ENCODE measurements around the gene RNASEH2B. TPM values are rescaled to one million over a fixed set of nuclear protein-coding genes. Genes with fewer than 3 reads are reported as not detected.

Gene RNASEH2B
- total and polyA plus RNA-seq, 2 of the 8 experiments (the other 6 are each of a cell fraction or from before 2014, with no cell fraction given) = 19.3 to 43.9 TPM

GRCh38 chr13:50981686-50982085 lies 72.1 kb downstream of the RNASEH2B start:
- Histone ChIP-seq H2AK5ac (ENCODE audit: low read depth, low read length) (no peak overlapping the region), H2AFZ (ENCODE audit: low read length) (no peak overlapping the region), H3K4me3 (ENCODE audit: extremely low read depth in 1 of 4, insufficient read depth in 2 of 4, low read depth in 3 of 4, low read length in 4 of 4) (peak overlapping the region in 1 of 4 experiments; percentile 53; a peak in 3 of 8 replicates), H3K56ac (replicated peaks; ENCODE audit: insufficient read length, low read depth, low read length) (no peak overlapping the region), H3K27me3 (replicated peaks in 1 of 4; ENCODE audit: control insufficient read depth in 3 of 4, extremely low read depth in 1 of 4, insufficient read depth in 3 of 4, low read length in 3 of 4) (no peaks in the 10 kb centered on the region), H2BK12ac (ENCODE audit: low read depth, low read length) (no peak overlapping the region), H4K8ac (ENCODE audit: extremely low read depth, insufficient read depth, low read length) (no peak overlapping the region), H2BK15ac (ENCODE audit: low read length) (no peak overlapping the region), H3K4ac (replicated peaks; ENCODE audit: insufficient read length, low read depth, low read length) (no peak overlapping the region), H4K5ac (ENCODE audit: insufficient read length, low read depth, low read length) (no peak overlapping the region), H3K27ac (ENCODE audit: low read depth, low read length) (no peak overlapping the region), H3K9me3 (ENCODE audit: insufficient read depth in 2 of 2, low read depth in 1 of 2, low read length in 1 of 2) (peaks cover 0 to 6% of the 10 kb centered on the region in 2 experiments; a peak in 1 of 4 replicates), H3K9ac (replicated peaks in 1 of 4; ENCODE audit: extremely low read depth in 1 of 4, low read depth in 3 of 4, low read length in 3 of 4) (no peak overlapping the region; a peak in 2 of 7 replicates), H2BK5ac (ENCODE audit: low read depth, low read length) (no peak overlapping the region), H3K23ac (ENCODE audit: insufficient read length) (no peak overlapping the region), H2BK20ac (ENCODE audit: low read length) (no peak overlapping the region), H3K79me2 (ENCODE audit: control insufficient read depth in 1 of 2, insufficient read depth in 2 of 2, low read length in 2 of 2) (no peaks in the 10 kb centered on the region), H3K4me1 (replicated peaks in 1 of 4; ENCODE audit: control insufficient read depth in 3 of 4, insufficient read depth in 4 of 4, low read length in 3 of 4) (no peaks in the 10 kb centered on the region; a peak in 1 of 7 replicates), H4K91ac (replicated peaks; ENCODE audit: insufficient read length, low read length) (no peak overlapping the region), H3K23me2 (ENCODE audit: low read depth, low read length) (no peaks in the 10 kb centered on the region), H3K18ac (ENCODE audit: extremely low read depth, low read length) (no peak overlapping the region), H3K36me3 (ENCODE audit: control insufficient read depth in 2 of 4, insufficient read depth in 4 of 4, low read length in 3 of 4) (no peaks in the 10 kb centered on the region), H2BK120ac (replicated peaks; ENCODE audit: low read depth, low read length) (no peak overlapping the region), H3K4me2 (ENCODE audit: insufficient read depth in 1 of 2, low read depth in 2 of 2, low read length in 2 of 2) (peak overlapping the region in 1 of 2 experiments; percentile 31; a peak in 1 of 4 replicates), H4K20me1 (replicated peaks in 1 of 2; ENCODE audit: control insufficient read depth in 1 of 2, insufficient read depth in 2 of 2, low read length in 2 of 2) (no peaks in the 10 kb centered on the region), H3K79me1 (ENCODE audit: low read depth, low read length) (no peaks in the 10 kb centered on the region), H3K14ac (ENCODE audit: insufficient read length) (no peak overlapping the region)
- POLR2A ChIA-PET (ENCODE audit: partially characterized antibody) = interaction anchor here (0.8 to 2.1 kb wide), 6 partner anchors 9 to 774 kb away, joined by 3 to 12 read pairs (median 4); no protein-coding TSS in a partner anchor
- DNase-seq (ENCODE audit: low read depth in 1 of 2, low spot score in 2 of 2) = no peak
- TF ChIP-seq, protein P1, sequence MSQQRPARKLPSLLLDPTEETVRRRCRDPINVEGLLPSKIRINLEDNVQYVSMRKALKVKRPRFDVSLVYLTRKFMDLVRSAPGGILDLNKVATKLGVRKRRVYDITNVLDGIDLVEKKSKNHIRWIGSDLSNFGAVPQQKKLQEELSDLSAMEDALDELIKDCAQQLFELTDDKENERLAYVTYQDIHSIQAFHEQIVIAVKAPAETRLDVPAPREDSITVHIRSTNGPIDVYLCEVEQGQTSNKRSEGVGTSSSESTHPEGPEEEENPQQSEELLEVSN (IDR thresholded peaks at IDR 0.05) = no peak
- TF ChIP-seq HDAC6 (IDR thresholded peaks at IDR 0.05; ENCODE audit: low read depth, low read length) = no peak
- no peak for TF ChIP-seq CEBPB (IDR thresholded peaks at IDR 0.05; ENCODE audit: low read depth, low read length)
- TF ChIP-seq, protein P2, sequence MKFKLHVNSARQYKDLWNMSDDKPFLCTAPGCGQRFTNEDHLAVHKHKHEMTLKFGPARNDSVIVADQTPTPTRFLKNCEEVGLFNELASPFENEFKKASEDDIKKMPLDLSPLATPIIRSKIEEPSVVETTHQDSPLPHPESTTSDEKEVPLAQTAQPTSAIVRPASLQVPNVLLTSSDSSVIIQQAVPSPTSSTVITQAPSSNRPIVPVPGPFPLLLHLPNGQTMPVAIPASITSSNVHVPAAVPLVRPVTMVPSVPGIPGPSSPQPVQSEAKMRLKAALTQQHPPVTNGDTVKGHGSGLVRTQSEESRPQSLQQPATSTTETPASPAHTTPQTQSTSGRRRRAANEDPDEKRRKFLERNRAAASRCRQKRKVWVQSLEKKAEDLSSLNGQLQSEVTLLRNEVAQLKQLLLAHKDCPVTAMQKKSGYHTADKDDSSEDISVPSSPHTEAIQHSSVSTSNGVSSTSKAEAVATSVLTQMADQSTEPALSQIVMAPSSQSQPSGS (IDR thresholded peaks at IDR 0.05; ENCODE audit: low read length) = no peak
- TF ChIP-seq TBP (IDR thresholded peaks at IDR 0.05; ENCODE audit: low read depth, low read length) = no peak
- TF ChIP-seq CBX5 (IDR thresholded peaks at IDR 0.05; ENCODE audit: low read depth, low read length) = no peak
- TF ChIP-seq CTCF (IDR thresholded peaks at IDR 0.05; ENCODE audit: control extremely low read depth in 1 of 3, insufficient read depth in 1 of 3, low read depth in 1 of 3, low read length in 3 of 3) = no peak
- TF ChIP-seq CHD1 (IDR thresholded peaks at IDR 0.05; ENCODE audit: low read depth, low read length) = no peak
- no peak for FAIRE-seq
- WGBS, 2 experiments (ENCODE audit: extremely low coverage in 1 of 2, insufficient coverage in 1 of 2, insufficient read length in 1 of 2, insufficient replicate concordance in 2 of 2, low coverage in 1 of 2, low lambda C conversion rate in 2 of 2, missing lambda C conversion rate in 1 of 2) = 90% methylated on average over 4 of the region's 4 CpGs; no CpG with 5 or more reads in 1 of the 2 experiments
- CTCF ChIA-PET (ENCODE audit: partially characterized antibody) = interaction anchor here (1.0 to 1.6 kb wide), 5 partner anchors 11 to 88 kb away, joined by 3 to 5 read pairs (median 3); no protein-coding TSS in a partner anchor

Measured in H1 (cell line).